Effector memory CD4-positive, alpha-beta T cell (primary cell): Measurements from ENCODE around the gene EIF2B2.

Experiments
- DNase-seq, 3 donors: peaks; one replicate each; pipeline ENCODE4 v3.0.0-alpha.2; 2020
- H3K27ac ChIP-seq: 2 replicates; pipeline ENCODE4 v1.7.0; 2013; ENCODE audit warnings: mild to moderate bottlenecking, low read length, moderate library complexity; ENCODE audit not compliant: insufficient read depth, poor library complexity, severe bottlenecking
- H3K27me3 ChIP-seq: replicated peaks from 2 replicates; pipeline ENCODE4 v1.7.0; 2013; ENCODE audit warnings: mild to moderate bottlenecking, low read length; ENCODE audit not compliant: insufficient read depth, control insufficient read depth, poor library complexity, severe bottlenecking
- H3K36me3 ChIP-seq: 2 replicates; pipeline ENCODE4 v1.7.0; 2013; ENCODE audit warnings: mild to moderate bottlenecking, low read length, moderate library complexity; ENCODE audit not compliant: control insufficient read depth, insufficient read depth
- H3K4me1 ChIP-seq: 2 replicates; pipeline ENCODE4 v1.7.0; 2013; ENCODE audit warnings: low read length, mild to moderate bottlenecking; ENCODE audit not compliant: control insufficient read depth, insufficient read depth, poor library complexity, severe bottlenecking
- H3K4me3 ChIP-seq: 2 replicates; pipeline ENCODE4 v1.7.0; 2013; ENCODE audit warnings: low read length, low read depth, mild to moderate bottlenecking; ENCODE audit not compliant: insufficient read depth, poor library complexity, severe bottlenecking
- H3K9me3 ChIP-seq: 2 replicates; pipeline ENCODE4 v1.7.0; 2013; ENCODE audit warnings: mild to moderate bottlenecking, low read length, moderate library complexity; ENCODE audit not compliant: control insufficient read depth

Gene EIF2B2

DNA sequence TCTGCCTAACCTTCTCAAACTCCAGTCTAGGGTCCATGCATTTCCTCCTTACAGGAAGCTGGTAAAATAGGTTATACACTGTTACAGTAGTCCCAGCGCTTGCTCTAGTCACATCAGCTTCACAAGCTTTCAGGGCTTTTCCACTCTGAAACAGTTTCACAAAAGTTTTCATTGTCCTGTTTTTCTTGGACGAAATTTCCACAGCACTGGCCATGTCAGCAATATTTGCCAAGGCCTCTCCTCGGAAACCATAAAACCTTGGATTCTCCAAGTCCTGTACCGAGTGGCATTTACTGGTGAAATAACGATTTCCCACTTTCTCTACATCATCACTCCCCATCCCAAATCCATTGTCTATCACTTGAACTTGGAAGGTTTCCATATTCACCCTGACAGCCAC, 46.4 kb downstream of the EIF2B2 start:
- DNase-seq: no peak
- Histone ChIP-seq H3K4me3 (no peak overlapping the region), H3K27me3 (no peaks in the 10 kb centered on the region), H3K27ac (no peak overlapping the region), H3K36me3 (no peaks in the 10 kb centered on the region), H3K9me3 (no peaks in the 10 kb centered on the region), H3K4me1 (peaks cover 9% of the 10 kb centered on the region)

DNA sequence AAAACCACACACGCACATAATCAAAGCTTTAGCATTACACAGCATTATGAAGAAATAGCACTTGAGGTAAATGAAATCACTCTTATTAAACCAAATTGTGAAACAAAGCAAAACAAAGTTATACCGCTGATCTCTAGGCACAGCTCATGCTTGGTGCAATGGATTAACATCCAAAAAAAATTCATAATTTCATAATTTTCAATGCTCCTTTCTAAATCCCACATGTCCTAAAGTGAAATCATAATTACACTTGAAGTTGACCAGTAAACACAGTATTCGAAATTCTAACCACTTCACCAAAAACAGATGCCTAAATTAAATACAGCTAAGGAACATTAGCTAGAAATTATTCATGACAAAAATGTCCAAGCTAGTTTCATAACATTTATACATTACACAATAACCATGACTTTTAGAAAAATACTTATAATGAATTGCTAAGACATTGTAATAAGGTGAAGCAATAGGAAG, 47.0 kb downstream of the EIF2B2 start:
- Histone ChIP-seq H3K27me3 (no peaks in the 10 kb centered on the region), H3K9me3 (no peaks in the 10 kb centered on the region), H3K4me1 (peaks cover 9% of the 10 kb centered on the region), H3K27ac (no peak overlapping the region), H3K36me3 (no peaks in the 10 kb centered on the region), H3K4me3 (no peak overlapping the region)
- no peak for DNase-seq

DNA sequence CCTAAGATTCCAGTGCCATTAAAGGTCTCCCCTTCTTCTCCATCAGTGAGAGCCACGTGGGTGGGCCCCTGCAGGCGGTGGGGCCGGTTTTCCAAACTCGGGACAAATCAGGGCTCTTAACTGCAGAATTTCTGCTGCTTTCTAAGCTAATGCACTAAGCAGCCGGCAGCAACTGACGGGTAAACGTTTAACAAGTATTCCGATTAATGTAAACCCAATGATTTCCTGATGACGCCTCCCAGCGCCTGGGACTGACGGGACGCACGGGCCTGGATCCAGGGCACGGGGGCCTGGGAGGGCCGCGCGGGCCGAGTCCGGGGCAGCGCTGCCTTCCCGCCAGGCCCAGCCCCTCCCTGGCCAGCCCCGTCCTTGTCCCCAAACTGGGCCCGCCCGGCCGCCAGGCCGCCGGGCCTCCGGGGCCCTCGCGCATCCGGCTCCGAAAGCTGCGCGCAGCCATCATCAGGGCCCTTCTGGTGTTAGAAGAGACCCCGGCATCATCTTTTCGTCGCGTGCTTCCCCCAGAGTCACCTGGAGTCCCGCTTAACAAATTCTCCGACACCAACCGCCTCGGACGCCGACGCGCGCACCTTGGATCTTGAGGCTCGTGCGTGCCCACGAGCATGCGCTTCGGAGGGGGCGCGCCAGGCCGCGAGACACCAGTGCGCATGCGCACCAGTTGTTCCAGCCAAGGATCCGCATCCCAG, 48.3 kb downstream of the EIF2B2 start, which contains the start of gene MLH3:
MLH3 (minus strand) TSS at position 616 of the 704 bp plus-strand sequence. CDS start 1,812 bp downstream, outside the sequence.
- Histone ChIP-seq H3K27me3 (no peaks in the 10 kb centered on the region), H3K4me1 (peaks cover 9% of the 10 kb centered on the region), H3K4me3 (peak within 1 kb of the TSS; percentile 76), H3K27ac (peak within 1 kb of the TSS; percentile 75), H3K36me3 (no peaks in the 10 kb centered on the region), H3K9me3 (no peaks in the 10 kb centered on the region)
- DNase-seq: peak; percentile 63 to 74 (median 68)

DNA sequence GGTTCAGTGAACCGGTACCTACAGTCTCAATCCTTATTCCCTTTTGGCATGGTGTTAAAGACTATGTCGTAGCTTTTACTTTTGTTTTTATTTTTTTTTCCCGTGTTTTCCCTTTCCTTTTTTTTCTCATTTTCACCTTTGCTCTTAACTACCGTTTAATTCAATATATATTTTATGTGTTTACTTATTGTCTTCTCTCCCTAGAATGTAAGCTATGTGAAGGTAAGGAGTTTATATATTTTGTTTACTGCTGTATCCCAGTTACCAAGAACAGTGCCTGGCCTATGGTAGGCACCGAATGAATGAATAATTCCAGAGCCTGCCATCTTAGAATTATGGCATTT, 48.8 kb downstream of the EIF2B2 start:
- Histone ChIP-seq H3K9me3 (no peaks in the 10 kb centered on the region), H3K4me1 (peaks cover 9% of the 10 kb centered on the region), H3K4me3 (peak overlapping the region; percentile 76)

DNA sequence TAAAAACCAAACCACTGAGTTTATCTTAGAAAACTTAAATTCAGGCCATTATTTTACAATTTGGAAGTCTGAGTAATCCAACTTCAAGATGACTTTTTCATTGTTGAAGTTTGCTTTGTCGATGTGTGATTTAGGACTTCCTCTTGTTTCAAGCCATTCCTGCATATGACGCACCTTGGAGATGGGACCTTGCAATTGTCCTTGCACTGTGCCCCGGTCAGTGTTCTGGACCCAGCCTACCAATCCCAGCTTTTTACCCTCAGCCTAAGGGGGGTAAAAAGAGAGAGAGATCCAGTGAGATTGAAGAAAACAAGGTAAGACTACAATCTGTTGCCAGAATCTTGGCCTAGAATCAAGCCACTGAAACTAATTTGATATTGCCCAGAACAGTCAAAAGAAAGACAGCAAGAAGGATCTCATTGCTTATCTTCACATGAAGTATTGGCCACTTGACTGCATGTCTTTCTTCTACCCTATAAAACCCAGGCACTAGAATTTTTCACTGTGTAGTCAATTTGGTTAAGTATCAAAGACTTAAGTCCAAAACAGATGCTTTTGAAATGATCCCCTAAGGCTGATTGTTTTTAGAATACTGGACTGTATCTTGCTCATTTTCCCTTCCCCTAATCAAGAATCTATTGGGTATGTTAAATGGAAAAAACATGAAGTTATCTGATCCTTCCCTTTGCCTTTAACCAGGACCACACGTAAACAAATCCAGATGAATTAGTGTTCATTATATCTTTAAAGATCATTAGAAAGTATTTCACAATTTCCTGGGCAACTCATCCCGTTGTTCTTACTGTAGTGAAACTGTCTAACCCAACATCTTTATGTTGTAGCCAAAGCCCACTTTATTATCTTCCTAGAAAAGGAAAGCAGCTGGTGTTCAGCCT, 50.9 kb downstream of the EIF2B2 start:
- H3K27ac ChIP-seq: no peak overlapping the region
- peaks cover 9% of the 10 kb centered on the region for H3K4me1 ChIP-seq
- no peaks in the 10 kb centered on the region for H3K9me3 ChIP-seq
- H3K27me3 ChIP-seq: no peaks in the 10 kb centered on the region
- H3K36me3 ChIP-seq: no peaks in the 10 kb centered on the region
- DNase-seq: no peak
- no peak overlapping the region for H3K4me3 ChIP-seq

More for the DNA sequence above, 48.8 kb downstream of the EIF2B2 start:
- DNase-seq: no peak
- no peaks in the 10 kb centered on the region for H3K36me3 ChIP-seq
- peak overlapping the region; percentile 75 for H3K27ac ChIP-seq
- H3K27me3 ChIP-seq: no peaks in the 10 kb centered on the region

DNA sequence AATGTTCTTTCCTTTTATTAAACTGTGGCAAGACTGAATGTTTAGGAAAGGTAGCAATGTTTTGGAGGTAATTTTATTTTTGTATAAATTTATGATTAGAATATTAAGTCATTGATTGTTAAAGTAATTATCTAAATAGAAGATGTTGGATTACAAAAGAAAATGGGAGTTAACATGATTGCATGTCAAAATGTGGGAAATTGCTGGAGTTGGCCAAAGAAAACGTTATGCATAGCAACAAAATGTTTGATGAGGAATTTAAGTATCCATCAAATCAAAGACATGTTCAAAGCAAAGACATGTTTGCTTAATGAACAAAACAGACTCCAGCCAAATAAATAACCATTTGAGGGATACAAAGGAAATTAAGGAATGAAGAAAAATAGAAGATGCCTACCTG, 51.7 kb downstream of the EIF2B2 start:
- Histone ChIP-seq H3K4me3 (no peak overlapping the region), H3K36me3 (no peaks in the 10 kb centered on the region), H3K9me3 (no peaks in the 10 kb centered on the region), H3K27ac (no peak overlapping the region), H3K4me1 (peaks cover 9% of the 10 kb centered on the region), H3K27me3 (no peaks in the 10 kb centered on the region)
- no peak for DNase-seq

DNA sequence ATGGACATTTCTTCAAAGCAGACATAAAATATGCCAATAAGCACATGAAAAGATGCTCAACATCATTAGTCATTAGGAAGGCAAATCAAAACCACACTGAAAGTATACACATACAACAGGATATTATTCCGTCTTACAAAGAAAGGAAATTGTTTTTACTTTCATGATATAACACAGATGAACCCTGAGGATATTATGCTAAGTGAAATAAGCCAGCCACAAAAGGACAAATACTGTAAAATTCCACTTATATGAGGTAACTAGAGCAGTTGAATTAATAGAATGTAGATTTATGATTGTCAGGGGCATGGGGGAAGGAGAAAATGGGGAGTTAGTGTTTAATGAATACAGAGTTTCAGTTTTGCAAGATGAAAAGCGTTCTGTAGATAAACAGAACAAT, 56.9 kb downstream of the EIF2B2 start:
- Histone ChIP-seq H3K9me3 (no peaks in the 10 kb centered on the region), H3K4me1 (peaks cover 5% of the 10 kb centered on the region), H3K27ac (no peak overlapping the region), H3K4me3 (no peak overlapping the region), H3K36me3 (no peaks in the 10 kb centered on the region), H3K27me3 (no peaks in the 10 kb centered on the region)
- DNase-seq: no peak

DNA sequence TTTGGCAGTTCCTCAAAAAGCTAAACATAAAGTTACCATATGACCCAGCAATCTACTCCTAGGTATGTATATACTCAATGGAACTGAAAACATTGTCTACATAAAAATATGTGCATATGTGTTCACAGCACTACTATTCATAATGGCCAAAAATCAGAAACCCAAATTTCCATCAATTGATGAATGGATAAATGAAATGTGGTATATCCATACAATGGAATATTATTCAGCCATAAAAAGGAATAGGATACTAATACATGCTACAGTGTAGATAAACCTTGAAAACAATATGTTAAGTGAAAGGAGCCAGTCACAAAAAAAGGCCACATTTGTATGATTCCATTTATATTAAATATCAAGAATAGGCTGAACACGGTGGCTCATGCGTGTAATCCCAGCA, 57.7 kb downstream of the EIF2B2 start:
- Histone ChIP-seq H3K27ac (no peak overlapping the region), H3K9me3 (no peaks in the 10 kb centered on the region), H3K27me3 (no peaks in the 10 kb centered on the region), H3K4me3 (no peak overlapping the region), H3K4me1 (peaks cover 5% of the 10 kb centered on the region), H3K36me3 (no peaks in the 10 kb centered on the region)
- no peak for DNase-seq
